GM19463 (cell line): Measurements from ENCODE around the gene HSP90AB1.

Experiments
- ATAC-seq: cut with Tn5 transposase; IDR thresholded peaks from one replicate; pipeline ENCODE4 v1.9.1; 2021; ENCODE audit warnings: mild to moderate bottlenecking, moderate library complexity; ENCODE audit not compliant: unreplicated experiment

The HSP90AB1 gene

DNA sequence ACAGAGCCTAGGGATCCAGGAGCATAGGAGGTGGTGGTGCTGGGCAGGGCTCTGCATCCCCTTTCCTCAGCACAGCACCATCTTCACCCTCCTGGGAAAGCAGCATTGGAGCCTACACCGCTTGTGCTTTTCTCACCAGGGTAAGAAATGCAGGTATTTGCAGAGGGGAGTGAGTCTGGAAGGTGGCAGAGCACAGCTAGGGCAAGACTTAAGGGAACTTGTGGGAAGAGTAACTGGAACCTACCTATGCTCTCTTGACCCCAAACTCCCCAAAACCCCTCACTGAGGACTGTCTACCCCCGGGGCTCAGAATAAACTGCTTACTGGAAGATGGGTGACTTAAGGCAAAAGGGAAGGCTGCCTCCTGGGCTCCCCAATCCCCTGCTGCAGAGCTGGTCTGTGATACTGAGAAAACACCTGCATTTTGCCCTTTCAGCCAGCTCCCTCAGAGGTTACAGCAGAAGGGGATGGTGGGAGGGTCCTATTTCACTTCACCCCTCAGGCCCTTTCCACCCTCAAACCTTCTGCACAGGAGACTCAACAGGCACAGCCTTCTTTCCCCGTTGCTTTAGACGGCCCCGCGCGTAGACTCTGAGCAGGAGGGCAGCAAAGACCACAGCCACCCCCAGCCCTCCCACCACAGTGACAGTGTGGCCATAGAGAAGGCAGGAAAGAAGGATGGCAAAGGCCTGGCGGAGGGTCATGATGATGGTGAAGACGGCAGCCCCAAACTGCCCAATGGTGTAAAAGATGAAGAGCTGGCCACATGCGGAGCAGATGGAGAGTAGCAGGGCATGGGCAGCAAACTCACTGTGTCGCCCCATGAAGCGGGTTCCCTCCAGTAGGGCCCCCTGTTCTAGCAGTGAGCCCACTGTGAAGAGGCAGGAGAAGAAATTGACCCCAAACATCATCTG lies 7.5 kb downstream of the HSP90AB1 start:
- no peak for ATAC-seq

DNA sequence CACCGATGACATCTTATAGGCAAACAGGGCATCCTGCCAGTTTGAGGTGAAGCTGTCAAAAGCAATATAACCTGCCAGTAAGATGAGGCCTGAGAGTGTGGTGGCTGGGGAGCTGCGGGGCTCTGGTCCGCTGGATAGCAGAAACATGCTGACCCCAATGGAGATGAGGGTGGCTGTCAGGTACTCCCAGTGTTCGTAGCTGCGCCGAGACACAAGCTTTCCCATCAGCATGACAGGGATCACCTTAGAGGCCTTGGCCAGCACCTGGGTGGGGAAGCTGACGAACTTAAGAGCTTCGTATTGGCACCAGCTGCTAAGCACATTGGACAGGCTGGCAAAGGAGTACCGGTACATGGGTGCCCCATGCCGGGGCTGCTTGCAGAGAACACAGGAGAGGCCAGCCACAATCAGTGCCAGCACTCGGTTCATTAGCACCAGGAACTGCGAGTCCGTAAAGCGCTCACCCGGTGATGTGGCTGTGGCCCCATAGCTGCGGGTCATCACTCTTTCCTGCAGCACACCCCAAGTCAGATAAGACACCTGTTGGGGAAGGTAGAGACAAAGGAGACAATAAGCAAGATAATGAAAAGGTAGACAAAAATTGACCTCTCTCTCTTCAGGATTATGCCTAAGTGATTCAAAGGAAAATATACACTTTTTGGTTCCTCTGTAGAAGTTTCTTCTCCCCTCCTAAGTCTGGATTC lies 8.4 kb downstream of the HSP90AB1 start:
- ATAC-seq: no peak

DNA sequence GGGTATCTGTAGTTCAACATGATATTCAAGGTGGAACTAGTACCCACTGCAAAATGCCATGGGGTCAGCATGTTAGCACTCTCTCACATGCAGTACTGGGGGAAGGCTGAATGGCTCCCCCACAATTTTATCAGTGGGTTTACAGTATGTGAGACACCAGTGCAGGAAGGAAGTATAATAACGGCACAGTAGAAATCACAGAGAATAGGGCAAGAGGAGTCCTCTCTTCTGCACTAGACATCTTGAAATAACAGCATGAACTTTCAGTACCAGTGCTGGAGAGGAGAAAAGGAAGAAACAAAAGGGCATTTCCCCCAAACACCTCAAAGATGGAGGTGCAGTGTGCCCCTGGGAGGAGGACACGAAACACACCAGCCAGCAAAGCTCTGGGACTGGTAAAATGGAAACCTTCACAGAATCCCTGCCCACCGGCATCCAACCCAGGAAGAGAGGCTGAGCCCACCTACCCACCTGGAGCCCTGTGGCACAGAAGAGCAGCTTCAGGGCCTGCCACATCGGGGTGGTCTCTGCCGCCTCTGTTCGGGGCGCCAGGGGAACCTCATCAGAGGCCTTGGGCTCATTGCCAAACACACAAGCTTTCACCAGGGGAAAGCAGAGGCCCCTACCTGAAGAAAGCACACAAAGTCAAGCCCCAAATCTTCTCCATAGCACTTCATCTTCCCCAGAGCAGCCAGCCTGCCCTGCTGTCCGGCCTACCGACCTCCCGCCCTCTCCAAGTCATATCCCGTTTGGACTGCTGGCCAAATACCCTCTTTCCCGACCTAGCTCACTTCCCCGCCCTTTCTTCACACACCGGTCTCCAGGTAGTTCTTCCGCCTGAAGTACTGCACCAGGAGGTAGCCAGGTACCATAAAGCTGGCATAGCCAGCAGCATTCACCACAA lies 9.2 kb downstream of the HSP90AB1 start:
- ATAC-seq: no peak

DNA sequence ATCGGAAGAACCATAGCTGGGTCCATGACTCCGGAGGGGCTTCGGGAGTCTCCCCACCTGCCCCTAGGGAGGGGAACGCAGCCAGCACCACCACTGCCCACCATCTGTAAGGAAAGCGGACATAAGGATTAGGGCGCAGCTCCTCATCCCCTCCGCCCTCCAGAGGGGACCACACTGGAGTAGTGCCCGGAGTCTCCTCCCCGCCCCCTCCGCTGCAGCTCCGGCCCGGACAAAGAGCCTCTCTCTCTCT lies 9.8 kb downstream of the HSP90AB1 start:
- no peak for ATAC-seq

DNA sequence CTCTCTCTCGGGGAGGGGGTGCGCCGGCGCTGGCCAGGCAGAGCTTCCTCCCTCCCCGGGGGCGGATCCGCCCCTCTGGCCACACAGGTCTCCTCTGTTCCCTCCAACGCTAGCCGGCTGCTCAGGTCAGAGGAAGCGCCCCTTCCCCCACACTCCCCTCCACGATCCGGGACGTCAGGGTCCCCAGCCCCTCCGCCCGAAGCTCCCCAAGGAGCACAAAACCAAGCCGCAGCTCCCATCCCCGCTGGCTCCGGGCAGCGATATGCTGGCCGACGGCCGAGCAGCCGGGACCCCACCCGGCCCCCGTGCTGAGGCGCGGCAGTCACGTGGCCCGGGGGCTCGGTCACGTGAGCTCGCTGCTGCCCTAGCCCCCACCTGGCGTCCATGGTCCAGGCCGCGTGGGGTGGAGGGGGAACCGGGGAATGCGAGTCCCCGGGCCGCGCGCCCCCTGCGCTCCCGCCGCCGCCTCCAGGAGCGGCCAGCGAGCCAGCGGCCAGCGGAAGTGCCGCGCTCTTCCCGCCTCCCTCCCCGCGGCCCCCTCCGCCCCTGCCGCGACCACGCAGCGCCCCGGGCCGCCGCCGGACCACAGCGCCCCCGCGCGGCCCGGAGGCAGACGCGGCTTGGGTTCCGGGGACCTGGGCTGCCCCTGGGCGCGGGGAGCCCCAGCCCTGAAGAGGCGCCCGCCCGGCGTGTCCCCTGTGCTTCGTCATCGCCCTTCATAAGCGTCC lies 10.3 kb downstream of the HSP90AB1 start, which contains the start of gene SLC35B2:
Gene SLC35B2 (minus strand): TSS at position 504 of the 728 bp plus-strand sequence. CDS start 118 bp downstream, at position 386.
- ATAC-seq: peak; percentile 48

DNA sequence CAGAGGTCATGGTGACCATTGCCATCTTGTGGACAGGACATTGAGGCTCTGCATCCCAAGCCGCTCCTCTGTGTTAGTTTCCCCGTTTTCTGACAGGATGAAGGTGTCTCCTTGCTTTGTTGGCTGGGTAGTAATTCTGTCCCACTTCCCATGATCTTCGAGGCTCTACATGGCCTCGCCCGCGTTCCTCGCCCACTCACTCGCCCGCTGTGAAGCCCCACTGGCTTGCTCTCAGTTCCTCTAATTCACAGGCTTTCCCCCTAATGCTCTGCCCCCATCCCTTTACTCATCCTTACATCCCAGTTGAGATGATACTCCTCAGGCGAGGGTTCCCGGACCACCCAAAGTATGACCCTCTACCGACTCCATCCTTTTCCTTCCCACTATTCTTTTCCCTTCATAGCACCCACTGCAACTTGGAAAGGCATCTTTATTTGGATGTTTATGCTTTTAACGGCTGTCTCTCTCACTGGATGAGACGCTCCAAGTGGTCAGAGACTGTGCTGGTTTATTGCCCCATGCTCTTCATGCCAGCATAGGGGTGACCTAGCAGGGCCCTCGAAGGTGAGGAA lies 10.9 kb downstream of the HSP90AB1 start:
- ATAC-seq: peak; percentile 20

DNA sequence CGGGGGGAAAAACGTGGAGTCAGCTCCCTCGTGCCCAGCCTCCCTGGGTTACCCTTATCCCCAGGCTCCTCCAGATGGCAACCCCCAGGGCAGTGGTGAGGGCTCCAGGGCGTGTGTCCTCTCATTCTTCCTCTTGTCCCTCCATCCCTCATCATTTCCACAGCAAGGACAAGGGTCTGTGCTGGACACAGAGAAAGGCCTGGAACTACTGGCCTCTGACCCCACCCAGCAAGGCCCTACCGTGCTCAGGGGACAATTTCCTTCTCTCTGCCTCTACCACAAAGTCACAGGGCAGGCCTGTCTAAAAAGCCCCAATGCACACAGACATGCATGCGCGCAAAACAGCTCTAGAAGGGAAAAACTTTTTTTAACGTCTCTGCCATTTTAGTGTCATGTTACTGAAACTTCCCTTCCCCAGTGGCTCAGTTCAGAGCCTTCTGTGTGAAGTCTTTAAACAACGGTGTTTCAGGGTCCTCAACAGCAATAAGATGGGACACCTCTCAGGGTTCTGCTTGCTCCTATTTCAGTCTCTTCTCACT lies 11.5 kb downstream of the HSP90AB1 start:
- ATAC-seq: no peak

DNA sequence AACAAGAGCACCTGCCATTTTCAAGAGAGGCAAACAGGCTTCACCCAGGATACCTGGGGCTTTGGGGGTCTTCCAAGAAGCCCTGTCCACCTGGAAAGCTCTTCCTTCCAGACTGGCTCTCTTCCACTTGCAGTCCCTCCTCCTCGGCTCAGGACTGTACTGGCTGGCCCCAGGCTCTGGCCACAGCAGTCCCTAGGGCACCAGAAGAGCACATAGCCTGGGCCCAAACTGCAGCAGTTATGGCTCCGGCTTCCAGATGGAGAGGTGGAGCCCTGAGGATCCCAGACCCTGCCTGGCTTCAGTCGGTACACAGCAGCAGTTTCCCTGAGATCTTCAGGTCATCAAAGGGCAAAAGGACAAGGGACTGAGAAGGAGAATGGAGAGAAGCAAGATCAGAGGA lies 12.0 kb downstream of the HSP90AB1 start:
- ATAC-seq: no peak

DNA sequence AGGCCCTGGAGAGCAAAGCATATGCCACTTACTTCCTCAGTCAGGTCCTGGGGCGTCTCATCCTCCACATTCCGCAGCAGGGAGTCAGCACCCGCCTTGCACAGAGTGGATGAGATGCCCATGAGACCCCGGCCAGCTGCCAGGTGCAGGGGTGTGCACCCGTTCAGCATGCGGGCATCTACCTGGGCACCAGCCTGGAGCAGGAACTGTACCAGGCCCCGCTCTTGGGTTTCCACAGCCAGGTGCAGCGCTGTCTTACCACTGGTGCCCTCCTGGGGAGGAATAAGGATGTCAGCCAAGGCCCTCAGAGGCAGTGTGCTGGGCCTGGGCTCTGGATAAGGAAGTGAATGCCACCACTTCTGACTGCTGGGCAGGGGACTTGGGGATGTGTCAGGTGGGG lies 13.1 kb downstream of the HSP90AB1 start:
- no peak for ATAC-seq

DNA sequence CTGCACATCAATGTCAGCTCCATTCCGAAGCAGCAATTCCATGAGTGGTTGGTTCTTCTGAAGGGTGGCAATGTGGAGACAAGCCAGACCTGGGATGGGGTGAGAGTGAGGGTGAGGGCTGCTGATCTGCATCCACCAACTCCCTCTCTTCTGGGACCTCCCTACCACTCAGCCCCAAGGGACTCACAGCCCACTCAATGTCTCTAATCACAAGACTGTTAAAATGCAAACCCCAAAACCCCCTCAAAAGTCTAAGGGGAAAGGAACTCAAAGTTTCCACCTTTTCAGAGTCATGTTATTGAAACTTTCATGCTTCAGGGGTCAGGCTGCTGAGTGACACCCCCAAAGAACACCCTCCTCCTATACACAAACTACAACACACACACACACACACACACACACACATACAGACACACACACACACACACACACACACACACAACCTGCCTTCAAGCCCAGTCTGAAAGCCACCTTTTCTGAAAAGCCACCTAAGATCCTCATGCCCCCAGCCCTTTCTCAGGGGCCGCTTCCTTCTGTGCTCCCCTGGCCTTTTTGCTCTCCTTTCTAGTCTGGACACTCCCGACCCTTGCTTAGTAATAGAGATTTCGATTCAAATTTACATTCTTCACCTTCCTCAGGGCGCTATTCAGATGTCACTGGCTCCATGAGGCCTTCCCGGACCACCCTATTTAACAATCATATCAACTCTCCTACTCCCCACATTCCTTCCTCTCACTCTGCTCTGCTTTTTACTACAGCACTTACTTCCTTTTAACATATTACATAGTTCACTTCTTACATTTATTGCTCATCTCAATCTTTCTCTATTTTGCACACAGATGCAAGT lies 13.8 kb downstream of the HSP90AB1 start:
- ATAC-seq: no peak

DNA sequence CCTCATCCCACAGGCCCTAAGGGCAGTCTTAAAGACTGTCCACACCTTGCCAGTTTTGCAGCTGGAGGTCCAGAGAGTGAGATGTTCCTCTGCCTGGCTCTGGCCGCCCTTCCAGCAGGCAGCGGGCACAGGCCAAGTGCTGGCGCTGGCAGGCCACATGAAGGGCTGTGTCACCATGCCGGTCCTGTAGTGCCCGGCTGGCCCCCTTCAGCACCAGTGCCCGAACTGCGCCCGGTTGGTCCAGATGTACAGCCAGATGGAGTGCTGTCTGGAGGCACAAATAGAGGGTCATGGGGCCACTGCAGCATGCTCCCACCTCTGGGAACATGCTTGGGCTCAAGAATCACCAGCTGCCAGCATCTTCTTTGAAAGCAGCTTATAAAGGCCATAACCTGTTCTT lies 14.7 kb downstream of the HSP90AB1 start:
- ATAC-seq: no peak

DNA sequence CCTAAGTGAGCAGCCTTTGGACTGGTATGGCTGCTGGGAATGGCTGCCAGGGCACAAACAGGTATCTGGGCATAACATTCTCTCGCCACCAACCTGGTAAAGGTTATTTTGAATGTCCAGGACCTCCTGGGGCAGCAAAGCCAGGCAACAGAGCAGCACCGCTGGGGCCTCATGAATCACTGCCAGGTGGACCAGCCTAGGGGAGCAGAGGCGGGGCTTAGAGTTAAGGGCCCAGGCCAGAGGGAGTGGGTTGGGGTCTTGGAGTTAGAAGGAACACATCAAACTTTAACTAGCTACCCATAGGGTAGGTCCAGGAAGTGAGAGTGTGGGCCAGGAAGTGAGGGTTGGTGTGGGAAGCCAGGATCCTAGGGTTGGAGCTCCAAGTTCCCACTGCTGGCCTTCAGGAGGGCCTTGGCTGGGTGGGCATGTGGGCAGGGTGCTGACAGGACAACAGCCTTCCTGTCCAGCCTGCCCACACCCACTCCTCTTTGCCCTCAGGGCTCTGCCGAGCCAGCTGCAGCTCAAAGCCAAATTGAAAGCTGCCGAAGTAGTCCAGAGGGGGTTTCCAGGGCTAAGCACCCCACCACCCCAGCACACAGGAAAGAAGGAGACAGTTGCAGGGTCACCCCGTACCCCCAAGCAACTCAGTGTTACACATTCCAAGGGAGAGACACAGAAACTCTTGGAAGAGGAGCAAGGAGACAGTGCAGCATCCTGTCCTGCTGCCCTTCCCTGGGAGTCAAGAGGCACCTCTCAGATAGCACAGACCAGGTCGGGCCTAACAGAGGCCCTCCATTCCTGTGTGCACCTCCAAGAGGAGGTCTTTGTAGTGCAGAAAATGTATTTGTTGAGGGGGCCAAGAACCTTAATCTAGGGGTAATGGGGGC lies 15.8 kb downstream of the HSP90AB1 start:
- no peak for ATAC-seq

DNA sequence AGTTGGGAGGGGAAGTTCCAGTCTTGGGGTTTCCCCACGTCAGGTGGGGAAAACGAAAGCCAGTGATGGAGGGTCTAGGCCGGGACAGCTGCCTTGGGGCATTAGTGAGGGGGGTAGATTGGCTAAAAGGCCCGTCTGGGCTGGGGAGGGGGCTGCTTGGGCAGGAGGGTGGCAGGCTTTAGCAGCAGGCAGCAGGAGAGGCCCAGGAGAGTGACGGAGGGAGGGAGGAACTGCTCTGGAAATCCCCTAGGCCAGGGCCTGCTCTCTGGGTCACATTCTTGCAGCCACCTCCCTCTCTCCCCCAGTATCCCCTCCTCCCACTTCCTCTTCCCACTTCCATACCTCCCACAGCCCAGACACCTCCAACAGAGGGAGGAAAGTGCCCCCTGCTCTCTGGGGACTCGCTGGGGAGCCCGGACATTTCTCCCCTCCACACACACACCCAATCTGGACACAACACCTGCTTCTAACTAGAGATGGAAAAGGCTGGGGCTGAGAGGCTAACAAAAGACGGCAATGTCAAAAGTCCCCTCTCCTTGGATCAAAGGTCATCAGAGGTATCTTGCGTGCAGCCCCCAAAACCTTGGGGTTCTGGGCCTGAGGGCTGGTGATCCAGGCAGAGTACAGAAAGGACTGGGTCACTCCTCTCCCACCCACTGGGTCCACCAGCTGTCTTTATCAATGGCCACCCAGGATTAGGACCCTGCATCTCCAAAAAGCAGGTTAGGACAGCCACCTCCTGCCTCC lies 16.6 kb downstream of the HSP90AB1 start:
- peak; percentile 23 for ATAC-seq

DNA sequence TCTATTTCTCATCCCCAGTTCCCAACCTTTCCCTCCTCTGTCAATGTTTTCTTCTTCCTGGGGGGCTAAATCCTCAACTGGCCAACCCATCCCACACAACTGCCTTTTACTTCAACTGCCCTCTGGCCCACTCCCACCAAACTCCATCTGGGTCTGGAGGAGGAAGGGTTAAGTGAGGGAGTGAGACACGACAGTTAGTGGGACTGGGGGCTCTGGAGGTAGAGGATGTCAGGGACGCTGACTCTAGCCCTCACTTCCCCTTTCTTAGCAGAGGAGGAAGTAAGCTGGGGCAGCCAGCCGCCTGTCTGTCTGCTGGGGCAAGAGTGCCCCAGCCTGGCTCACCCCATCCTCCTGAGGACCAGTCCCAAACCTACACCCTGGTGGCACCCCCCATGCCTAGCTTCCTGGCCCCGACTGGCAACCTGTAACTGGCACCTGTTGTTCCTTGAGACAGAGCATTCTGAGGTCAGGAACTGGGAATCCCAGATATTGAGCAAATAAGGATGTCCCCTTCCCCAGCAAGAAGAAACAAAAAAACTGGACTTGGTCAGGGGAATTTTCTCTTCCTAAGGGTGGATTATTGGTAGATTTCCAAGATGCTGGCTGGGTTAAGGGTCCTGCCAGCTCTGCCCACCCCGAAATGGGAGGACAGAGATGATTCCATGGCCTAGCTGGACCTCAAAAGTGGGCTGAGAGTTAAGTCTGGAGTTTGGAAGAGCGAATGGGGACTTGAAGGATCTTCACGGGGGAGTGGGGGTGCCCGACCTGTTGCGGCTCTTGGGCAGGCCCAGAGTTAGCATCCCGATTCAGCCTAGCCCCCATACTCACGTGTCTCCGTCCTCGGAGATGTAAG lies 17.5 kb downstream of the HSP90AB1 start:
- ATAC-seq: no peak

DNA sequence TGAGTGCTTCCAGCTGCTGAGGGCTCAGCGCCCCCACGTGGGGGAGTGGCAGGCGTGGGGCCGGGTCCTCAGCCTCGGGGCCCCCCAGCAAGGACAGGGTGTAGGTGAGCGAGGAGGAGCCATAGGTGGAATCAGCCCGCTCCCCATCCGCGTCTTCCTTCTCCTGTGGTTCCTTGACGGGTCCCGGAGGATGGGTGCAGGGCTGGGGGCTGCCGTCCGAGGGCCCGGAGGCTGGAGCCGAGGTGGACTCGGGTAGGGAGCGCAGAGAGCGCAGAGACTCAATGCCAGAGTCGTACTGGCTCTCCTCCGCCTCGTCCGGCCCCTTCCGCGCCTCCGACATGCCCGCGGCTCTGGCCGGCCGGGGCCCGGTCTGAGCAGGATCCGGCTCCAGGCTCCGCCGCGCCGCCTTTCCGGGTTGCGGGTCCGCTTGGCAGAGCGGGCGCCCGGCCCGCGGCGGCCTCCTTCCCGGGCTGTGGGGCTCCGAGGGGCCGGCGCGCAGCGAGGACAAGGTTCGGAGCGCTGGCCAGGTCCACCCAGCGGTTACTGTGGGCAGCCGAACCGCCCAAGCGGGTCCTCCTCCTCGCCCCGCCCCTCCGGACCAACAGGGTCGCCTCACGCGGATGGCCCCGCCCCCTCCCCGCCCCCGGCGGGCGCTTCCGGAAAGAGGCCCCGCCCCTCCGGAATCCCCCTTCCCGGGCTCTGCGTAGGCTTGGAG lies 18.3 kb downstream of the HSP90AB1 start, which contains the start of gene NFKBIE:
Gene NFKBIE (minus strand): TSS at position 545 of the 715 bp plus-strand sequence. CDS start 205 bp downstream, at position 340.
- ATAC-seq: peak; percentile 29
